B cell (primary cell): ENCODE data around the gene PRAMEF1. TPM values are rescaled to one million over a fixed set of nuclear protein-coding genes. Genes with fewer than 3 reads are reported as not detected.
"Not testable (repeated sequence)": the region's sequence is repeated elsewhere in the genome, so short reads cannot be mapped to it uniquely, and the experiment has no call there.

ENCODE experiments used
- ATAC-seq: fragments of 200-7000 bp; cut with Tn5 transposase; one replicate; pipeline ENCODE4 v1.10.0; 2021; ENCODE audit warnings: low read depth, mild to moderate bottlenecking, moderate number of reproducible peaks, moderate library complexity
- CTCF ChIA-PET: fragments of 350-600 bp; sonication (Branson Sonifier 250); formaldehyde crosslinking; loops from one replicate; lab custom pipeline; 2021; ENCODE audit warnings: antibody characterized with exemption, inconsistent platforms; lab: Charles Lee
- POLR2A ChIA-PET: fragments of 350-600 bp; sonication (Branson Sonifier 250); formaldehyde crosslinking; loops from one replicate; lab custom pipeline; 2021; ENCODE audit warnings: antibody characterized with exemption; lab: Charles Lee
- DNase-seq: peaks from one replicate; pipeline ENCODE4 v3.0.0; 2013
- H2AFZ ChIP-seq: 2 replicates; pipeline ENCODE4 v1.6.1; 2012; ENCODE audit warnings: mild to moderate bottlenecking, low read depth, low read length; ENCODE audit not compliant: insufficient read depth, poor library complexity, severe bottlenecking
- H3K27ac ChIP-seq, 2 donors: 1 replicate in 1 of 2; 2 replicates in 1 of 2; pipeline ENCODE4 v1.5.1; 2012 to 2013; ENCODE audit warnings: low read length in 2 of 2, mild to moderate bottlenecking in 2 of 2, moderate library complexity in 1 of 2
- H3K27me3 ChIP-seq, 4 experiments: fragments of 200-600 bp in 1 of 4; sonication (generic) in 1 of 4; replicated peaks in 1 of 4; 1 replicate in 2 of 4; 2 replicates in 2 of 4; pipeline versions ENCODE4 v1.6.1 to v1.7.0; 2013 to 2016; ENCODE audit warnings: low read length in 3 of 4, mild to moderate bottlenecking in 2 of 4, mixed read lengths in 1 of 4, moderate library complexity in 1 of 4; ENCODE audit not compliant: insufficient read depth in 4 of 4, control insufficient read depth in 3 of 4; ENCODE audit errors: control extremely low read depth in 1 of 4
- H3K36me3 ChIP-seq, 2 experiments: replicated peaks in 1 of 2; 1 replicate in 1 of 2; 2 replicates in 1 of 2; pipeline versions ENCODE4 v1.6.1 to v1.7.1; 2013; ENCODE audit warnings: low read length in 1 of 2; ENCODE audit not compliant: insufficient read depth in 2 of 2, control insufficient read depth in 1 of 2; ENCODE audit errors: control extremely low read depth in 1 of 2, extremely low read depth in 1 of 2
- H3K4me1 ChIP-seq, 2 donors: fragments of 200-600 bp in 1 of 2; sonication (generic) in 1 of 2; 1 replicate in 1 of 2; 2 replicates in 1 of 2; pipeline versions ENCODE4 v1.5.1 to v1.6.1; 2013 to 2017; ENCODE audit warnings: low read length in 2 of 2; ENCODE audit not compliant: control insufficient read depth in 2 of 2, insufficient read depth in 2 of 2
- H3K4me2 ChIP-seq: replicated peaks from 2 replicates; pipeline ENCODE3; 2012; ENCODE audit warnings: mild to moderate bottlenecking, low read depth, low read length; ENCODE audit not compliant: poor library complexity, severe bottlenecking
- H3K4me3 ChIP-seq, 5 experiments: fragments of 200-600 bp in 1 of 5; sonication (generic) in 1 of 5; 1 replicate in 3 of 5; 2 replicates in 2 of 5; pipeline versions ENCODE4 v1.5.1 to v1.7.0; 2011 to 2016; ENCODE audit warnings: low read length in 4 of 5, mild to moderate bottlenecking in 4 of 5, low read depth in 2 of 5, control low read depth in 1 of 5, moderate library complexity in 1 of 5; ENCODE audit not compliant: insufficient read depth in 1 of 5; ENCODE audit errors: control extremely low read depth in 1 of 5, extremely low read depth in 1 of 5
- H3K79me2 ChIP-seq: fragments of 200-600 bp; sonication (generic); one replicate; pipeline ENCODE4 v1.6.0; 2016; ENCODE audit warnings: low read length; ENCODE audit not compliant: control insufficient read depth, insufficient read depth
- H3K9ac ChIP-seq: fragments of 200-600 bp; sonication (generic); 2 replicates; pipeline ENCODE4 v1.6.1; 2017; ENCODE audit warnings: mild to moderate bottlenecking, low read length, moderate library complexity
- H3K9me3 ChIP-seq, 3 donors: one replicate each; pipeline versions ENCODE4 v1.6.1 to v1.7.1; 2013; ENCODE audit warnings: low read length in 2 of 3; ENCODE audit not compliant: control insufficient read depth in 2 of 3, insufficient read depth in 1 of 3; ENCODE audit errors: control extremely low read depth in 1 of 3
- H4K20me1 ChIP-seq: 2 replicates; pipeline ENCODE4 v1.6.0; 2012; ENCODE audit warnings: mild to moderate bottlenecking, low read length; ENCODE audit not compliant: insufficient read depth, control insufficient read depth, poor library complexity, severe bottlenecking
- H3K27ac Mint-ChIP-seq: one replicate; pipeline ENCODE4 v1.8.0; 2021; ENCODE audit warnings: mixed read lengths
- H3K27me3 Mint-ChIP-seq: one replicate; pipeline ENCODE4 v1.8.0; 2021; ENCODE audit warnings: mixed read lengths
- H3K4me1 Mint-ChIP-seq: one replicate; pipeline ENCODE4 v1.8.0; 2021; ENCODE audit warnings: mixed read lengths
- H3K4me3 Mint-ChIP-seq: one replicate; pipeline ENCODE4 v1.8.0; 2021; ENCODE audit warnings: mixed read lengths
- H3K9me3 Mint-ChIP-seq: one replicate; pipeline ENCODE4 v1.8.0; 2022; ENCODE audit warnings: mixed read lengths; ENCODE audit not compliant: insufficient read depth
- CTCF ChIP-seq: fragments of 200-600 bp; IDR thresholded peaks from one replicate; pipeline ENCODE4 v1.8.0; 2022; ENCODE audit warnings: antibody characterized with exemption, mild to moderate bottlenecking
- EZH2 ChIP-seq: IDR thresholded peaks from 2 replicates; pipeline ENCODE4 v1.6.1; 2012; ENCODE audit warnings: borderline replicate concordance, low read depth, mild to moderate bottlenecking, moderate library complexity, low read length; ENCODE audit not compliant: insufficient read depth, poor library complexity, severe bottlenecking
- WGBS: methylation state at CpG from one replicate; pipeline ENCODE4 v1.1.5; 2013; ENCODE audit warnings: missing lambda C conversion rate; ENCODE audit not compliant: insufficient coverage; 5-methylcytosine and 5-hydroxymethylcytosine counted together
- intact Hi-C: fragments of 100-400 bp; cut with micrococcal nuclease; formaldehyde crosslinking; loops from one replicate; pipeline ENCODE4 v1.10.0; 2022
- polyA plus RNA-seq: library from polyadenylated mRNA; depleted of rRNA; stranded (reverse); fragments of >200 nt; gene quantifications from 2 replicates; pipeline ENCODE4 v1.2.3, GENCODE V29; 2012
- total RNA-seq, 2 donors: library from RNA; stranded (reverse); fragments of 120-200 nt in 1 of 2; gene quantifications; 1 replicate in 1 of 2; 2 replicates in 1 of 2; pipeline versions ENCODE4 v1.2.3 to v1.2.4, GENCODE V29; 2013 to 2022

Gene PRAMEF1
- total and polyA plus RNA-seq, 2 donors (not counting 1 experiment from before 2014, with no cell fraction given): not detected

- Histone ChIP-seq H3K4me2 (no peak overlapping the region), H3K79me2 (no peaks in the 10 kb centered on the region), H3K4me1 (no peaks in the 10 kb centered on the region), H3K27ac (no peak overlapping the region), H4K20me1 (no peaks in the 10 kb centered on the region), H3K27me3 (peaks cover 0 to 5% (median 0%) of the 10 kb centered on the region in 4 experiments), H3K9me3 (peaks cover 0 to 6% (median 0%) of the 10 kb centered on the region in 3 donors), H3K4me3 (no peak overlapping the region), H2AFZ (no peak overlapping the region), H3K36me3 (no peaks in the 10 kb centered on the region), H3K9ac (no peak overlapping the region)
- Mint-ChIP-seq H3K27me3 (peaks cover 10% of the 10 kb centered on the region), H3K4me1 (no peaks in the 10 kb centered on the region), H3K27ac (no peak overlapping the region), H3K4me3 (no peak overlapping the region), H3K9me3 (no peaks in the 10 kb centered on the region)
- intact Hi-C loops: no loop called here
- TF ChIP-seq EZH2: no peak
- TF ChIP-seq CTCF: no peak
- no peak for ATAC-seq
- WGBS: 90% methylated on average over 4 of the region's 6 CpGs
- POLR2A ChIA-PET: no interaction called here
- CTCF ChIA-PET: no interaction called here
- no peak for DNase-seq
Measured at GRCh38 chr1:12778907-12779306, 12.3 kb upstream of the PRAMEF1 start.

GRCh38 chr1:12781488-12781887, 9.7 kb upstream of the PRAMEF1 start:
- intact Hi-C loops, H3K4me3 Mint-ChIP-seq, ATAC-seq, H3K9me3 Mint-ChIP-seq, H2AFZ ChIP-seq, H3K79me2 ChIP-seq, H3K4me2 ChIP-seq, H3K4me1 Mint-ChIP-seq, H4K20me1 ChIP-seq, H3K27ac ChIP-seq, POLR2A ChIA-PET, H3K27ac Mint-ChIP-seq, DNase-seq, CTCF ChIA-PET, H3K27me3 ChIP-seq, H3K9ac ChIP-seq, H3K36me3 ChIP-seq, H3K4me3 ChIP-seq, H3K4me1 ChIP-seq: not testable (repeated sequence)
- peaks cover 10% of the 10 kb centered on the region for H3K27me3 Mint-ChIP-seq
- peaks cover 0 to 13% (median 3%) of the 10 kb centered on the region in 3 donors for H3K9me3 ChIP-seq
- WGBS: no CpG with 5 or more reads among the region's 5 CpGs

- H3K4me3 ChIP-seq, H3K27ac Mint-ChIP-seq, POLR2A ChIA-PET, ATAC-seq, H4K20me1 ChIP-seq, H3K79me2 ChIP-seq, H3K36me3 ChIP-seq, H3K9ac ChIP-seq, CTCF ChIA-PET, DNase-seq, intact Hi-C loops, H3K4me2 ChIP-seq, H3K27ac ChIP-seq, H3K27me3 ChIP-seq, H3K4me3 Mint-ChIP-seq, H3K4me1 ChIP-seq, H3K9me3 Mint-ChIP-seq, H3K4me1 Mint-ChIP-seq, H2AFZ ChIP-seq: not testable (repeated sequence)
- peaks cover 10% of the 10 kb centered on the region for H3K27me3 Mint-ChIP-seq
- peaks cover 0 to 23% (median 3%) of the 10 kb centered on the region in 3 donors for H3K9me3 ChIP-seq
- WGBS: 38% methylated on average over 3 of the region's 7 CpGs
Measured at GRCh38 chr1:12783783-12784182, 7.4 kb upstream of the PRAMEF1 start.
